ENCODE measurements around the gene RRP1B.
"Not testable (repeated sequence)": the region's sequence is repeated elsewhere in the genome, so short reads cannot be mapped to it uniquely, and the experiment has no call there.

RRP1B gene

DNA sequence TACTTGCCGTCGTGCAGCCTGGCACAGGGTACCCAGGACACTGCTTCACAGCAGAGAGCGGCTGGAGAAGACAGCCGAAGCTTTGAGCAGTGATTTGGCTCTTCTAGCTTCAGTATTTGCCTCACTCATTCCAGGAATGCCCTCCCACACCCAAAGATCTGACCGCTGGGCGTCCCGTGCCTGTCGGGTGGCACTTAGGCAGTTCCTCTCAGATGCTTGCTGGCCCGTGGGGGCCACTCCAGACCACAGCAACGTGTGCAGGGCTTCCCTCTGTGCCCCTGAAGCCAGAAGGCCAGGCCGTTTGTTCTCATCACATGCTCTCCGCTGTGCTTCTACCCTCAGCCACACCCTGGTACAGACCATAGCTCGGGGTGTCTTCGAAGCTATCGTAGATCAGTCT is 17.0 kb downstream of the RRP1B start:
- no peak for DNase-seq

GRCh38 chr21:43679951-43680350 is 20.6 kb downstream of the RRP1B start:
- no peak for DNase-seq

DNA sequence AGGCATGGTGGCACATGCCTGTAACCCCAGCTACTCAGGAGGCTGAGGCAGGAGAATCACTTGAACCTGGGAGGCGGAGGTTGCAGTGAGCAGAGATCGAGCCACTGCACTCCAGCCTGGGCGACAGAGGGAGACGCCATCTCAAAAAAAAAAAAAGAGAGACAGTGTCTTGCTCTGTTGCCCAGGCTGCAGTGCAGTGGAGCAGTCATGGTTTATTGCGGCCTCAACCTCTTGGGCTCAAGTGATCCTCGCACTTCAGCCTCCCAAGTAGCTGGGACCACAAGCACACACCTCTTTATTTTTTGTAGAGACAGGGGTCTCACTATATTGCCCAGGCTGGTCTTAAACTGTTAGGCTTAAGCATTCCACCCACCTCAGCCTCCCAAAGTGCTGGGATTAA is 21.1 kb downstream of the RRP1B start:
- not testable (repeated sequence) for DNase-seq

GRCh38 chr21:43681650-43682049 is 22.3 kb downstream of the RRP1B start:
- no peak for DNase-seq

GRCh38 chr21:43684424-43684823 is 25.1 kb downstream of the RRP1B start:
- no peak for DNase-seq

DNA sequence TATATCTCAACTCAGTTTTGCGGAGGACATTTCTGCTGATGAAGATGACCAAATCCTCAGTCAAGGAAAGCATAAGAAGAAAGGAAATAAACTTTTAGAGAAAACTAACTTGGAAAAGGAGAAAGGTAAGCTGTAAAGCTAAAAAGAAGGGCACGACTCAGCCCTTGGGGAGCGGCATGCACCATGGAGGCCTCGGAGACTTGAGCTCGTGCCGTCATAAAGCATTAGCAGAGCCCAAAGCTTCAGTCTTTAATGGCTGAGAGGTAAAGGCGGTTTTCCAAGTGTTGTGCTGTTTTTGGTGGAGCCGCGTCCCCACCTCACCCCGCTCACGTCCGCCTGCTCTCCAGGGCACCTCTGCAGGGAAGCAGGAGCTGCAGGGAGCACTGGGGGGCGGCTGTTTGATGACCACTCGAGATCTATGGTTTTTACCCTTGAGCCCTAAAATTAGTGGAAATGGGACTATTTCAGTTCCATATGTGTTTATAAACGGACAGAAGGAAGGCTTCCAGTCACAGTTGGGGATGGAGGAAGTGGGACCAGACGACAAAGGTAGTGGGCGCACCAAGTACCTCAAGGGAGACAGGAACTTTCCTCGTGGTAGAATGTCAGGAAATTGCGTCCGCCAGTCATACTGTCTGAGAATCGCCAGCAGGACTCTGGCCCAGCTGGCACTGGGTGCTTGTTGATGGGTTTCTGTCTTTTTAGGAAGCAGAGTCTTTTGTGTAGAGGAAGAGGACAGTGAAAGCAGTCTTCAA is 27.6 kb downstream of the RRP1B start:
- DNase-seq, result no peak

- DNase-seq, result peak; percentile 7
Observed at GRCh38 chr21:43687566-43688399, 28.4 kb downstream of the RRP1B start.

GRCh38 chr21:43688906-43689305 is 29.5 kb downstream of the RRP1B start:
- DNase-seq, result no peak

- DNase-seq, result no peak
Observed at GRCh38 chr21:43689556-43690337, 30.4 kb downstream of the RRP1B start.

DNA sequence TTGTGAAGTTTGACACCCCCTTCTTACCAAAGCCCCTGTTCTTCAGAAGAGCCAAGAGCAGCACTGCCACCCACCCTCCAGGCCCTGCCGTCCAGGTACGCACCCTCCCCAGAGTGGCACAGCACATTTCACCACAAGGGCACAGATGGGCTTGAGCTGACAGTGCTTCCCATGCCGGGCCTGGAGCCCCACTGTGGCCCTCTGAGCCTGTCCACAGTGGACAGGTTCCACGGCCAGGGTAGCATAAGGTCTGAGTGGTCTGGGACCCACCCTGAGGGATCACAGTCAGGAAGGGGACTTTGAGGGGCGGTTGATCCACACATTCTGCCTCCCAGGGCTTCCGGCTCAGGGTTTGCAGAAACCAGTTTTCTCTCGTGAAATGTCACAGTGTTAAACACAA is 31.0 kb downstream of the RRP1B start:
- no peak for DNase-seq

DNA sequence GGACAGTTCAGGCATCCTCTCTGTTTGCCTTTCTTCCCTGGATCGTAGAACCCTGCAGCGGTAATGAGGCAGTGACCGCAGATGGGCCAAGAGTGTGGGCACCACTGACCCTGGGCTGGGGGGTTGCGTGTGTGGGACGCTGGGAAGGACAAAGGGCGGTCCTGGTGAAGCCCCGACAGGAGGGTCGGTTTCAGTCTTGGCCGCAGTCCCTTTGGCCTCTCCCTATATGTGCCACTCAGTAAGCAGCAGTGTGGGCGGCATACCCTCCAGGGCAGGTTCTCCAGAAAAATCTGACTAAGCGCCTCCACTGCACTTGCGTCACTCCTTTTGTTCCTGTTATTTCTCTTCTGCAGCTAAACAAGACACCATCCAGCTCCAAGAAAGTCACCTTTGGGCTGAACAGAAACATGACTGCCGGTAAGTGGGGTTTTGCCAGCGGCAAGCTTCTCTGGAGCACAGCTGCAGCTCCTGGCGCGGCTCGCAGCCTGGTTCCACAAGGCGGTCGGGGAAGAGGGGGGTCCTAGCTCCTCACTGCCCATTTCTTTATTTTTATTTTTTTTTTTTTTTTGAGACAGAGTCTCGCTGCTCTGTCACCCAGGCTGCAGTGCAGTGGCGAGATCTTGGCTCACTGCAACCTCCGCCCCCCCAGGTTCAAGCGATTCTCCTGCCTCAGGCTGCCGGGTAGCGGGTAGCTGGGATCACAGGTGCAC is 31.9 kb downstream of the RRP1B start:
- no peak for DNase-seq

DNA sequence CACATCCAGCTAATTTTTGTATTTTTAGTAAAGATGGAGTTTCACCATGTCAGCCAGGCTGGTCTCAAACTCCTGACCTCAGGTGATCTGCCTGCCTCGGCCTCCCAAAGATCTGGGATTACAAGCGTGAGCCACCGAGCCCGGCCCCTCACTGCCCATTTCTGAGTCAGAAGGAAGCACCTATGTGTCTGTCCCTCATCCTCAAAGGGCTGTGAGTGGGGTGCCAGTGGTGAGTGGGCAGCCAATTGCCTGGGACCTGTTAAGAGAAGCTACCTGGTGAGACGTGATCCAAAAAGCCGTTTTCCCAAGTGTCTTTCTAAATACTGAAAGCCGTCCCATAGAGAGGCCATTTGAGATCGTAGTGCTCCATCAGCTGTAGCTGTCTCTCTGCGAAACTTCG is 32.4 kb downstream of the RRP1B start:
- DNase-seq, result no peak

- no peak for DNase-seq
Observed at GRCh38 chr21:43692949-43693348, 33.6 kb downstream of the RRP1B start.

- no peak for DNase-seq
Observed at GRCh38 chr21:43693981-43694380, 34.6 kb downstream of the RRP1B start.

GRCh38 chr21:43694437-43695079 is 35.2 kb downstream of the RRP1B start:
- no peak for DNase-seq

GRCh38 chr21:43696214-43696613 is 36.9 kb downstream of the RRP1B start:
- DNase-seq, result no peak

GRCh38 chr21:43697758-43698643 is 38.6 kb downstream of the RRP1B start:
- DNase-seq, result no peak

- DNase-seq, result not testable (repeated sequence)
Observed at GRCh38 chr21:43699492-43699777, 40.1 kb downstream of the RRP1B start.

GRCh38 chr21:43699933-43700599 is 40.7 kb downstream of the RRP1B start:
- no peak for DNase-seq

DNA sequence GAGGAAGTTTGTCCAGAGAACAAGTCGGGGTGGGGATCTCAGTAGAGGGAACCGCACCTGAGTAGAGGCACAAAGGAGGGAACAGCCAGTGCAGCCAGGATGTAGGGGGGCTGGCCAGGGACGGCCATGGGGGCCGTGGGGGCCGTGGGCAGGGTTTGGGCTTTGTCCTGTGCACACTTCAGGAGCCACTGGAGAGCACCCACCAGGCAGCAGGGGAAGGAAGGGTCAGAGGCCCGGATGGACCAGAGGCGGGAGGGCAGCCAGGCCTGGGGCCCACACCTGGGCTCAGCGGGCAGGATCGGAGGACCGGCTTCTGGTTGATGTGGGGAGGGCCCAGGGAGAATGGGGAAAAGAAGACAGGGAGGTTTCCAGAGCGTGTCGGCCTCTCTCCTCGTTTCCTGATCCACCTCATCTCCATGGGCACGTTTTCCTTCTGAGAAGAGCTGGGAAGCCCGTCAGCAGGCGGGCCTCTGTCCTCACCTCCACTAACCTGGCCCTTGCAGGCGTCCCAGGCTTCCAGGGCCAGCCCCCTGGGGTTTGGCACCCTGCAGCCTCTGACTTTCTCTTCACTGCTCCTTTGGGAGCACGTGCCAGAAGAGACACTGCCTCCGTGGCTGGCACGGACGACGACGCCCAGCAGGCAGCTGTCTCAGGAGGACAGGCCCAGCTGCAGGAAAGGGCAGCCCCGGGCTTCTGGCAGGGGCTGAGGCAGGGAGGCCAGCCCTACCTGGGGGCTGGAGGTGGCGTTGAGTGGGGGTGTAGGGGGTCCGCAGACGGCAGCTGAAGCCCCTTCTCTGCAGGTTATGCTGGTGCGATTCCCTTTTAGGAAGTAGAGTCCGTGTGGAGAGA is 42.8 kb downstream of the RRP1B start:
- DNase-seq, result no peak

Measured in CD4-positive, alpha-beta T cell treated with Interferon gamma for 1 hour (primary cell).